ENCODE measurements around the gene FAM3A. TPM values are rescaled to one million over a fixed set of nuclear protein-coding genes. Genes with fewer than 3 reads are reported as not detected.
"Not testable (repeated sequence)": the region's sequence is repeated elsewhere in the genome, so short reads cannot be mapped to it uniquely, and the experiment has no call there.

Gene FAM3A
- polyA plus RNA-seq, 1 experiment: 34.8 TPM

DNA sequence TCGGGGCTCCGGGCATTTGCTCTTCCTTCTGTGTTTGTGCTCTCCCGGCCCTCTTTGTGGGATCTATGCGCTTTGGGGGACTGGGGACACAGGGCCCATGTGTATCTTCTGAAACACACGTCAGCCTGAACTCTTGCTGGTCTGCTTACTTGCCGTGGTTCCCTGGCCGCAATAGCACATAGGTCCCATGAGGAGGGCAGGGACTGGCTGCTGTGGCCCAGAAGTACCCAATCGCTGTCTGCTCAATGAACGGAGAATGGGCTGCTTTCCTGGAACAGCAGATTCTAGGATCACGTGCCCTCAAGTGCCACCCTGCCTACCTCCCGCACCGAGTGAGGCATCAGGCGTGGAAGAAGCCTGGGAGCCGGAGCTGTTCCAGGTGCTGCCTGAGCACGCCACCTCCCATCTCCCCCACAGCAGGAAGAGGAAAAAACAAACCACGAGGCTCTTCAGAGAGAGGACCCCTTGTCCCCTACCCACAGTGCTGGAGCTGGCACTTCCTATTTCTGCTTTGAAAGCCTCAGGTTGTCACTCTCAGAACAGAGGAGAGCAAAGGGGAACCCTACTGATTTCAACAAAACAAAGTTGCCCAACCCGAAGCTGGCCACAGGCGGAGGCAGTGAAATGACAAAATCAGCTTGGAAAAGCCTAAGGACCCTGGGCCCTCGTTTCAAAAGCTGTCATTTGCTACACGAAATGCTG, 26.8 kb upstream of the FAM3A start:
- POLR2A ChIA-PET: no interaction called here
- CTCF ChIA-PET: interaction anchor here (1.5 to 1.9 kb wide), 2 partner anchors 12 to 16 kb away, joined by 5 read pairs; no protein-coding TSS in a partner anchor
- Histone ChIP-seq H3K36me3 (ENCODE audit: control insufficient read depth, insufficient read depth, low read length) (no peaks in the 10 kb centered on the region; the same call in none of the 2 replicates), H3K27me3 (ENCODE audit: control insufficient read depth, insufficient read depth, low read length) (no peaks in the 10 kb centered on the region), H3K4me3 (ENCODE audit: low read depth, low read length) (no peak overlapping the region)
- no peak for DNase-seq (ENCODE audit: low read depth)
- TF ChIP-seq, protein P1, sequence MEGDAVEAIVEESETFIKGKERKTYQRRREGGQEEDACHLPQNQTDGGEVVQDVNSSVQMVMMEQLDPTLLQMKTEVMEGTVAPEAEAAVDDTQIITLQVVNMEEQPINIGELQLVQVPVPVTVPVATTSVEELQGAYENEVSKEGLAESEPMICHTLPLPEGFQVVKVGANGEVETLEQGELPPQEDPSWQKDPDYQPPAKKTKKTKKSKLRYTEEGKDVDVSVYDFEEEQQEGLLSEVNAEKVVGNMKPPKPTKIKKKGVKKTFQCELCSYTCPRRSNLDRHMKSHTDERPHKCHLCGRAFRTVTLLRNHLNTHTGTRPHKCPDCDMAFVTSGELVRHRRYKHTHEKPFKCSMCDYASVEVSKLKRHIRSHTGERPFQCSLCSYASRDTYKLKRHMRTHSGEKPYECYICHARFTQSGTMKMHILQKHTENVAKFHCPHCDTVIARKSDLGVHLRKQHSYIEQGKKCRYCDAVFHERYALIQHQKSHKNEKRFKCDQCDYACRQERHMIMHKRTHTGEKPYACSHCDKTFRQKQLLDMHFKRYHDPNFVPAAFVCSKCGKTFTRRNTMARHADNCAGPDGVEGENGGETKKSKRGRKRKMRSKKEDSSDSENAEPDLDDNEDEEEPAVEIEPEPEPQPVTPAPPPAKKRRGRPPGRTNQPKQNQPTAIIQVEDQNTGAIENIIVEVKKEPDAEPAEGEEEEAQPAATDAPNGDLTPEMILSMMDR (IDR thresholded peaks at IDR 0.05; ENCODE audit: insufficient read depth, low read depth, low read length): no peak

DNA sequence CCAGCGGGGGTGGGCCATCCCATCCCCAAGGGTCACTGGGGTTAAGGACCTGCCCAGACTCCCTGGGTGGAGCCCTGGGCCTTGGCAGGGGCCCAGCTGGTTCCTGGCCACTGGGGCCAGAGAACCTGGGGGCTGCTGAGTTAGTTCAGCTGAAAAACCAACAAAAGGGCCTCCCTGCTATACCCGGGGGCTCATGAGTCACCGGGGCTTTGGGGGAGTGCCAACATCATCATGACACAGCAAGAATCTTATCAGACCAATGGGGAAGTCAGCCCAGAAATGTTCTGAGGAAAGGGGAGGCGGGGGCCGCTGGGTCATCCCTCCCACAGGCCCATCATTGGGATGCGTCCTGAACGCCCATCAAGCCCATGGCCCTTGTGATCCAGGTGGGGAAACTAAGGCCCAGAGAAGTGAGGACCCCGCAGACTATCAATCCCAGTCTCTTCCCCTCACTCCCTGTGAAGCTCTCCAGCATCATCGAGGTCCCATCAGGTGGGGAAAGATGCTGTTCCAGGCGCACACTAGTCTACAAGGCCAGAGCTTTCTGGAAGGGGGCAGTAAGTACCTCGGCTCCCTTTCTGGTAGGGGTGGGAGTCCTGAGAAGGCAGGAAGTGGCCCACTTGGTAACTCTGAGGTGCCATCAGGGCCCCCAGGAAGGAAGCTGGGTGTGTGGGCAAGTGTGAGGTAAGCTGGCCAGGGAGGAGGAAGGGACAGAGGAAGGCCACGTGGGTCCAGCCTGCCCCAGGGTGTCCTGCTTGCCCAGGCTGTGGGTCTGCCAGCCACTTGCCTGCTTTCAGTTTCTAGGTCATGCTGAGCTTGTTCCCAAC, 26.1 kb upstream of the FAM3A start:
- Histone ChIP-seq H3K4me3 (ENCODE audit: low read depth, low read length) (no peak overlapping the region), H3K36me3 (ENCODE audit: control insufficient read depth, insufficient read depth, low read length) (no peaks in the 10 kb centered on the region; the same call in none of the 2 replicates), H3K27me3 (ENCODE audit: control insufficient read depth, insufficient read depth, low read length) (no peaks in the 10 kb centered on the region)
- ChIA-PET CTCF (interaction anchor here (0.8 to 1.9 kb wide), 4 partner anchors 11 to 169 kb away, joined by 3 to 5 read pairs (median 4); no protein-coding TSS in a partner anchor), POLR2A (no interaction called here)
- peak; percentile 70 for DNase-seq (ENCODE audit: low read depth)
- TF ChIP-seq, protein P1 (IDR thresholded peaks at IDR 0.05; ENCODE audit: insufficient read depth, low read depth, low read length): no peak

DNA sequence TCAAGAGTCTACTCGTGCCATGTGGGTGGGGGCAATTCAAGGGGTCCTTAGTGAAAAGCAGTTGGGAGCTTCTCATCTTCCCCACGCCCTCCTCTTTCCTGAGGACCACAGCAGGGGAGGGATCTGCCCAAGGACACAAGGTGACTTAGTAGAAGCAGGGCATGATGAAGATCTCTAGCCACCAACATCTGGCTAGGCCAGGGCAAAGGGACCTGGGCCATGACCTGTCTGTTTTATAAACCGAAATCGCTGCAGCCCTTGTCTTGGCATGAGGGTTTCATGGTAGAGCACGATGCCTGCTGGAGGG, 25.5 kb upstream of the FAM3A start:
- POLR2A ChIA-PET: no interaction called here
- Histone ChIP-seq H3K4me3 (ENCODE audit: low read depth, low read length) (no peak overlapping the region), H3K36me3 (ENCODE audit: control insufficient read depth, insufficient read depth, low read length) (no peaks in the 10 kb centered on the region; the same call in none of the 2 replicates), H3K27me3 (ENCODE audit: control insufficient read depth, insufficient read depth, low read length) (no peaks in the 10 kb centered on the region)
- TF ChIP-seq, protein P1 (IDR thresholded peaks at IDR 0.05; ENCODE audit: insufficient read depth, low read depth, low read length): no peak
- CTCF ChIA-PET: interaction anchor here (0.8 to 1.9 kb wide), 3 partner anchors 10 to 168 kb away, joined by 3 to 5 read pairs (median 4); no protein-coding TSS in a partner anchor
- no peak for DNase-seq (ENCODE audit: low read depth)

DNA sequence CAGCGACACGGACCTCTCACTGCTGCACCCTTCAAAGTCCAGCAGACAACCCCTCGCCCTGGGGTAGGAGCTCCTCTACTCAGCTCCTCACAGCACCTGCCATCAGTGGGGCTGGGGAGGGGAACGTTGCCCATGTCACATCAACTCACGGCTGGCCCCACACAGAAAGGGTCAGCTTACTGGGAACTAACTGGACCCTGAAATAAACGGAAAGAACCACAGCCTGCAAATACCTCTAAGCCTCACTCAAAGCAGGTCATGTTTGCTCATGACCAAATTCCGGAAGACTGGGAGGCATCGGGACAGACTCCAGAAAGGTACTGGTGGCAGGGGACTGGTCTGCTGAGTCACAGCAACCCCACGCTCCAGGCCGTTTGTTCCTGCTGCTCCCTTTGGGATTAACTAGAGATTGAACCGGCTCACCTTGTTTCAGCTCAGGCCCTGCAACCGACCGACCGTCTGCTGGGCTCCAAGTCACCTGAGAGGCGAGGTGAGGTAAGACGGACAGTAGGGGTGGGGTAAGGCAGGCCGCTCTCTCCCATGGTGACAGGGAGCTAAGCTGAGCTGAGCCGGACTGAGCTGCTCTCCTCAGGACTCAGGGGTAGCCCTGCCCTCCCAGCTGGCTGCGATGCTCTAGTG, 25.0 kb upstream of the FAM3A start:
- no peak for DNase-seq (ENCODE audit: low read depth)
- H3K27me3 ChIP-seq (ENCODE audit: control insufficient read depth, insufficient read depth, low read length): no peaks in the 10 kb centered on the region
- peaks cover under 1% of the 10 kb centered on the region for H3K36me3 ChIP-seq (ENCODE audit: control insufficient read depth, insufficient read depth, low read length)
- POLR2A ChIA-PET: interaction anchor here (0.6 kb wide), 1 partner anchor 817 kb away, joined by 7 read pairs; the partner anchor contains the start of gene BCAP31
- TF ChIP-seq, protein P1 (IDR thresholded peaks at IDR 0.05; ENCODE audit: insufficient read depth, low read depth, low read length): no peak
- no peak overlapping the region for H3K4me3 ChIP-seq (ENCODE audit: low read depth, low read length)
- CTCF ChIA-PET: interaction anchor here (0.8 to 1.9 kb wide), 3 partner anchors 10 to 168 kb away, joined by 3 to 5 read pairs (median 4); no protein-coding TSS in a partner anchor

DNA sequence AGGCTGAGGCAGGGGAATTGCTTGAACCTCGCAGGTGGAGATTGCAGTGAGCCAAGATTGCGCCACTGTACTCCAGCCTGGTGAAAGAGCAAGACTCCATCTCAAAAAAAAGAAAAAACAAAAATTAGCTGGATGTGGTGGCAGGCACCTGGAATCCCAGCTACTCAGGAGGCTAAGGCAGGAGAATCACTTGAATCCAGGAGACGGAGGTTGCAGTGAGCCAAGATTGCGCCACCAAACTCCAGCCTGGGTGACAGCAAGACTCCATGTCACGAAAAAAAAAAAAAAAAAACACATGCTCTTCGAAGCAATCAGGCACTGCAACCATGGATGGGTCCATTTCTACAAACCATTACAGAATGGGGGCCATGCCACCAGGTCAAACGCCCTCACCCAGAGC, 24.3 kb upstream of the FAM3A start:
- H3K36me3 ChIP-seq (ENCODE audit: control insufficient read depth, insufficient read depth, low read length); POLR2A ChIA-PET; H3K4me3 ChIP-seq (ENCODE audit: low read depth, low read length); H3K27me3 ChIP-seq (ENCODE audit: control insufficient read depth, insufficient read depth, low read length); DNase-seq (ENCODE audit: low read depth): not testable (repeated sequence)
- CTCF ChIA-PET: interaction anchor here (1.3 kb wide), 1 partner anchor 157 kb away, joined by 4 read pairs; no protein-coding TSS in a partner anchor

Data from BJ (cell line).